Raji (cell line): ENCODE data around the gene SLX9.

Experiments
- POLR2A ChIP-seq: IDR thresholded peaks from 2 replicates; pipeline ENCODE4 v1.6.1; 2011; ENCODE audit warnings: low read depth, low read length, control low read depth; ENCODE audit not compliant: insufficient read depth

SLX9 gene

DNA sequence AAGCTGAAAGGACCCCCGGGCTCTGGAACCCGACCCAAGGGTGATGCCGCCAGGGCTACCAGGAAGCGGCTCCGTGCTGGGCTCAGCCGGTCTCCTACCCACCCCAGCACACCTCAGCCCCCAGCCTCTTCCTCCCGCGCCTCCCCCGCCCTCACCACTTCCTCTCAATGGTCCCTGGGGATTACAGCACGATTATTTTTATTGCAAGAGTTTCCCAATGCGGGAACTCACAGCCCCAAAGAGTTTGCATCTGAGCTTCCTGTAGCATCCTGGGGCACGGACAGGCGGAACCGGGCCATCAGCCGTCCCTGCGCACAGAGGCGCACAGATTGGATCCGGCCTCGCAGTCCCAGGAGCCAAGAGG, 8.7 kb upstream of the SLX9 start:
- no peak for TF ChIP-seq POLR2A

DNA sequence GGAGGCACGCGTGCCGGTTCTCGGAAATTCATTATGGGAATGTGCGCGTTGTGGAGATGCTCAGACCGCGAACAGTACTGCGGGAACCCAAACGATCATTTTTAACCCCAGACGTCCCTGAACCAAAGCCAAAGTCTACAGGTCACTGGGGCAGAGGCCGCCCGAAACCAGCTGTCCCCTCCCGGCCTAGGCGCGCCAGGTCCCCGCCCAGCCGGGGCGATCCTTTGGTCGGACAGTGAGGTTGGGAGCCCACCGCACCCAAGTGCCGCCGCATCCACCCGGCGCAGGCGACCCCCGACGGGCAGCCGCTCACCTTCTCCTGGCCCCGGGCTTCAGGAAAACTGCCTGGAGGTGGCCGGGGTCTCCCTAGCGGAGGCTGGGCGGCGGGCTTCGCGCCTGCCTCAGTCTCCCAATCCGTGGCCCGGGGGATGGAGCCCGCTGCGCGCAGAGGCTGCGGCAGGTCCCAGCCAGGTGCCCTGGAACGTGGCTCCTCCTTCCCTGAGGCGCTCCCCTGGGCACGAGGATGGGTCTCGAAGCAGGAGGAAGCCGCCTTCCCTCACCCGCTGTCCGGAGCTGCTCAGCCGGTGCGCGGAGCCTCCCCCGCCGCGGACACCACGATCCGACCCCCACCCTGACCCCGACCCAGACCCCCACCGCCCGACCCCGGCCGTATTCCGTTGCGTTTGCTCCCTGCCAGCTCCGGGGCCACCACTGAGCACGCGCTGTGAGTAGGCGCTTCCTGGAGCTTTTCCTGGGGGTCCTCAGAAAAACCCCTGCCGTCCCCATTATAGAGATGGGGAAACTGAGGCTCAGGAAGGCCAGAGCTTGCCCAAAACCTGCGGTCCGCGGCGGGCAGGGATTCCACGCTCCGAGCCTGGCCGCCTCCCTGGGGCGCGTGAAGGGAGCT, 8.1 kb upstream of the SLX9 start:
- no peak for TF ChIP-seq POLR2A

DNA sequence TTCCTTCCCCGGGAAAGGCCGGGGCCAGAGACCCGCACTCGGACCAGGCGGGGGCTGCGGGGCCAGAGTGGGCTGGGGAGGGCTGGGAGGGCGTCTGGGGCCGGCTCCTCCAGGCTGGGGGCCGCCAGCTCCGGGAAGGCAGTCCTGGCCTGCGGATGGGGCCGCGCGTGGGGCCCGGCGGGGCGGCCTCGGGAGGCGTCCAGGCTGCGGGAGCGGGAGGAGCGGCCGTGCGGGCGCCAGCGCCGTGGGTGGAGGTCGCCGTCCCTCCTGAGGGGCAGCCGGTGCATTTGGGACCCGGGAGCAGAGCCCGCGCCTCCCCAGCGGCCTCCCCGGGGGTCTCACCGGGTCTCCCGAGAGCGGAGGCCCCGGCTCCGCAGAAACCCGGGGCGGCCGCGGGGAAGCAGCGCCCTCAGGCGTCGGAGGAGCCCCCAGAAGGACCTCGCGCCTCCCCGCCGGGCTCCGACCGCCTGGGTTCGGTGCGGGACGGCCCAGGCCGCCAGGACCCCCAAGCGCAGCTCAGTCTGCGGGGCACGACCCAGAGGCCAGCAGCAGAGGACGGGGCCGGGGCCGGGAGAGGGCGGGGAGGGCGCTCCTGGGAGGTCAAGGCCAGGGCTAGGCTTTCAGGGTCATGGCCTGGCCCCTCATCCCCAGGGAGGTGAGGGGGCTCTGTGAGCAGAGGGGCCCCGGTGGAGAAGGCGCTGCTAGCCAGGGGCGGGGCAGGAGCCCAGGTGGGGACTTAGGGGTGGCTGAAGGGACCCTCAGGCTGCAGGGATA, 7.2 kb upstream of the SLX9 start:
- no peak for TF ChIP-seq POLR2A

DNA sequence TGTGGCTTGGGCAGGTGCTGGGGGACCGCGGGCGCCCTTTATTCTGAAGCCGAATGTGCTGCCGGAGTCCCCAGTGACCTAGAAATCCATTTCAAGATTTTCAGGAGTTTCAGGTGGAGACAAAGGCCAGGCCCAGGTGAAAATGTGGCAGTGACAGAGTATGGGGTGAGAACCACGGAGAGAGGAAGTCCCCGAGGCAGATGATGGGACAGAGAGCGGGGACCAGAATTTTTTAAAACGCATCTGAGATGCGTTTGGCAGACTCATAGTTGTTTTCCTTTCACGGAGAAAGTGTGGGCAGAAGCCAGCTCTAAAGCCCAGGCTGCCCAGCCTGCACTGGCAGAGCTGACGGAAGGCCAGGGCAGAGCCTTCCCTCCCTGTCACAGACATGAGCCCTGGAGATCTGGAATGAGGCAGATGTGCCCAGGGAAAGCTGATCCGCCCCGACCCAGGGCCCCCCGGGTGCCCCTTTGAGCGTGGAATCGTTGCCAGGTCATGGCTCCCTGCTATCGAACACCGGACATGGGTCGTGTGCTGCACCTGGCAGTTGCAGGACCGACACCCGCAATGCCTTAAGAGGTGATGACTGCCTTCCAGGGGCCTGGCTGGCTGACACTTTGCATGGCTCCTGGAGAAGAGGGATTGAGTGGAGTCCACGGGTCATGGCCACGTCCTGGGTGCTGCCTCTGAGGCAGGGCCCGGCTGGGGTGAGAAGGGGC, 6.5 kb upstream of the SLX9 start:
- no peak for TF ChIP-seq POLR2A

DNA sequence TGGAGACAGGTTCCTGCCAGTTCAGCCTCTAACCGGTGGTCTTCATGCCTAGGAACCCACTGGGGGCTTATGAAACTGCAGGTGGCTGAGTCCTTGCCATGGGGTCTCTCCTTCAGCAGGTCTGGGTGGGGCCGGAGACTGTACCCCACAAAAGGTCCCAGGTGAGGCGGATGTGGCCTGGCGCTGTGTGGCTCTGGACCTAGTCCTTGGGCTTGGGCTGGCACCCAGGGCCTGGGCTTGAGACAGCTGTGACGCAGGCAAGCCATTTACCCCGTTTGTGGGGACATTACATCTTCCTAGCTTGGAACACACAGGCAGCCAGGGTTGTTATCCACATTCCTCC, 5.9 kb upstream of the SLX9 start:
- no peak for TF ChIP-seq POLR2A

DNA sequence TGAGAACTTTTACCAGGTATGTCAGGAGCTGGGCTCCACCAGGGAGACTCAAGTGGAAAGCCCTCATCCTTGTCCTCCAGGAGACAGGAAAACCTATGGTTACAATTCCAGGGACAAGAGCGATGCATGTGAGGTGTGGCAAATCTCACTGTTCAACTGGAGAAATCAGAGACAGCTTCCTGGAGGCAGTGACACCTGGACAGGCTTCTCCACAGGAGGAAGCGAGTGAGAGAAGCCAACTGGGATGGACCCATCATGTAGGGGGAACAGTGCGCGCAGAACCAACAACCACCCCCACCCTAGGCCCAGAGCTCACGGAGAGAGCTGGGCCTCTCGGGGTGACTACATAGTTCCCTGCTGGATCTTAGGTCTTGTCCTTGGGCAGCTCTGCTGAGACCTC, 5.6 kb upstream of the SLX9 start:
- no peak for TF ChIP-seq POLR2A

DNA sequence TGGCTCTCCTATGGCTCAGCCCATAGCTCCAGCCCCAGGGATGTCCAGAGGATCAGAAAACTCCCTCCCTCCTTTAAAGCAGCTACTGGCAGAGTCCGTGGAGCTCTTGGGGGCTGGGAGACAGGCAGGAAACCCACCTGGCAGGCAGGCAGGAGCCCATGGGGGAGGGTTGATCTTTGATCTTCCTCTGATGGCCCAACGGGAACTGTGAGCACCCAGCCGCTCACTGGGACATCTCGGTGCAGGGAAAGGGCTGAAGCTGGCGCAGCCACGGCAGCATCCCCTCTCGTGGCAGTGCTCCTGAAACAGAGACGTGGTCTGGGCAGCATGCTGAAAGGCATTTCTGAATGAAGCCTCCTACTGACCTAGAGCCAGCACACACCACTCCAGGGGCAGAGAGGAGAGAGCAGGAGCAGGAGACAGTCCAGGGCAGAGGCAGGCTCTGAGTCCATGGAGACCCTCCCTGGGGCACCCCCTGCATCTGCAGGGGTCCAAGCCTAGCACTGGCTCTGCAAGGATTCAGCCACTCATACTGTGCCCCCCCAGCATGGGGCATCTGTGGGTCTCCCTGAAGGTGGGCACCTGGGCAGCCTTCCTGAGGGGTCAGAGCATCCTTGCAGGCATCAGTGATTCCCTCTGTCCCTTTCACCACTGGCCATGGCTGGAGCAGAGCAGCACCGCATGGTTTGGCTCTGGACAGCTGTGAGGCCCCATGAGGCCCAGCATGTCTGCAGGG, 4.9 kb upstream of the SLX9 start:
- no peak for TF ChIP-seq POLR2A

DNA sequence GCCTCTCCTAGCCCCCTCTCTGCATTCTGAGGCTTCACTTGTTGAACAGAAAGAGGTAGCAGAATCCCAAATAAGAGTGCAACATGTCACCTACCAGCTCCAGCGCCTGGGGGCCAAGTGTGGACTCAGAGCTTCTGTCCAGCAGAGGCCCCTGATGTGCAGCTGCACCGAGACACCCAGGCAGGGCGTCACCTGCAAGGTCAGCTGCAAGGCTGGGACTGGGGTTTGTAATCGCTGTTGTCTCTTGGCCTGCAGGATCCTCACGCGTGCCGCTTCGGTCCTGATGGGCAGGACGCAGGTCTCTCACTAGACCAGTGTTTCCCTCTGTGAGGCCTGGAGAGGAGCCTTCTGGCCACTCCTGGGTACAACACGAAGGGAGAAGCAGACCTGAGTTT, 4.3 kb upstream of the SLX9 start:
- no peak for TF ChIP-seq POLR2A

DNA sequence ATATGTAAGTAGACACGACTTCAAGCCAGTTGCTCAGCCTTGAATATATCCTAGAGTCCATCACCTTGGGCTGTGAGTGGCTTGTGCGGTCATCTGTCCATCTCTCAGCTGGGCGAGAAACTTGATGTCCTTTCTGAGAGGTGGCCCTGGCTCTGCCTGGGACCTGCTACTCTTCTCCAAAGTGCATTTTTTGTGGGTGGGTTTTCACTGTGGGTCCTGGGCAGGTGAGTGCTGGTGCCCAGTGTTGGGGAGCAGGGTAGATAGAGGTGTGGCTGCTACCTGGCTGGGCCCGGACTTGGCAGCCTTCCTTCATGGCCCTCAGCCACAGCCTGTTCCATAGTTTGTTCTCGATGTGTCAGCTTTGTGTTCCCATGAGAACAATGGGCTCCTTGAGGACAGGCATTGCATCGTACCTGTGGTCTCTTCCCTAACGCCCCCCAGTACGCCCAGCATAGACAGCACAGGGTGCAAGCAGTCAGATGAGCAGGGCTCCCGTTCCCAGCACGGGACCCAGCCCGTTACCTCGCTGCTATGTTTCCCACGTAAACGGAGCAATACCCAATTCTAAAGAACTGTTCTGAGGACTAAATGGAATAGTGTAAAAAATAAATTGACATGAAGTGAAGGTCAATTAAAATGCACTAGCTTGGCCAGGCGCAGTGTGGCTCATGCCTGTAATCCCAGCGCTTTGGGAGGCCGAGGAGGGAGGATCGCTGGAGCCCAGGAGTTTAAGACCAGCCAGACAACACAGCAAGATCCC, 877 bp upstream of the SLX9 start:
- no peak for TF ChIP-seq POLR2A

DNA sequence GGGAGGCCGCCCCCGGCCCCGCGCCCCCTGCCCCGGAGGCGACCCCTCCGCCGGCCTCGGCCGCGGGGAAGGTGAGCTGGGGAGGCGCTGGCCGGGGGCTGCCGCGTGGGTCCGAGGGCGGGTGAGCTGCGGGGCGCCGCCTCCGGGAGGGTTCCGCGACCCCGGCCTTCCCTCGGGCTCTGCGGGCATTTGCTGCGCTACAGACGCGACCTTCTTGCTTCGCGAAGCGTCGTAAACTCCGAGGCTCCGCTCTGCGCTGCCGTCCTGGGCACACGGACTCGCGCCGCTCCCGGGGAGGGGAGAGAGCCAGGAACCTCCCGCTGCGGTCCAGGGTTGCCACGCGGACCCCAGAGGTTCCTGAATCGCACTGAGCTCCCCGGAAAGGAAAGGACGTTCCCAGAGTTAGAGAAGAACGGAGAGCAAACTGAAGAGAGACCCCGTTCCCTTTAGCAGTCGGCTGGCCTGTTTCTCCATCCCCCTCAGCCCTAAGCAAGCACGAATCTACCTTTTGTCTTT, 345 bp downstream of the SLX9 start:
- TF ChIP-seq POLR2A, result no peak

DNA sequence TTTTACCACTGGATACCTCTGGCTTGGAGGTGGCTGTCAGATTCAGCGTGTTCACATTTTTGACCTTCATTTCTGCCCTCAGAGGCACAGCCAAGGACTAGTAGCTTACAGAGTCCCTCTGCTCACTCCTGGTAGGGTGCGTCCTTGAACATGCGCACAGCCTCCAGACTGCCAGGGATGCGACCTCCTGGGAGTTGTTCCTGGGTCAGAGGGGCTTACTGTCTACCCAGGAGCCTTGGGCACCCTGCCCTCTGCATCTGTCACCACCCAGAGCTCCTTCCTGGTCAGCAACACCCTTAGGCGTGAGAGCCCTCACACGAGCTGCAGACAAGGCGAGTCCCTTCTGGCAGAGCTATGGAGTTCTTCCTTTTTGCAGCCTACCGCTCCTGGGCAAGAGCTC, 1.7 kb downstream of the SLX9 start:
- TF ChIP-seq POLR2A, result no peak

DNA sequence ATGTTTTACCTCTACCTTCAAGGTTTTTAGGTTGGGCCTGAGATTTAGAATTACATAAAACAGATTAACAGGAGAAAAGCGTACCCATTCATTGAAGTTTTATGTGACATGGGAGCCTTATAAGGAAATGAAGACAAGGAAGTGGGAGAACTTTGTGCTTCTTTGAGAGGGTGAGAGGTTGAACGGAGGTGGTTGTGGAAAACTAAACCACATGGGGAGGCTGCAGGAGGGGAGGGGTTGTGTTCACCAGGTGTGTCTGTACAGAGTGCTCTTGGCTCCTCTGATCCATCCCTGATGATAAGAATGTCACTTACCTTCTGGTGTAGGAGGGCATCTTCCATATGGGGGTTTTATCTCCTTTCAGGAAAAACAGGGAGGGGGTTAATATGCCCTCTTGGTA, 2.7 kb downstream of the SLX9 start:
- no peak for TF ChIP-seq POLR2A

DNA sequence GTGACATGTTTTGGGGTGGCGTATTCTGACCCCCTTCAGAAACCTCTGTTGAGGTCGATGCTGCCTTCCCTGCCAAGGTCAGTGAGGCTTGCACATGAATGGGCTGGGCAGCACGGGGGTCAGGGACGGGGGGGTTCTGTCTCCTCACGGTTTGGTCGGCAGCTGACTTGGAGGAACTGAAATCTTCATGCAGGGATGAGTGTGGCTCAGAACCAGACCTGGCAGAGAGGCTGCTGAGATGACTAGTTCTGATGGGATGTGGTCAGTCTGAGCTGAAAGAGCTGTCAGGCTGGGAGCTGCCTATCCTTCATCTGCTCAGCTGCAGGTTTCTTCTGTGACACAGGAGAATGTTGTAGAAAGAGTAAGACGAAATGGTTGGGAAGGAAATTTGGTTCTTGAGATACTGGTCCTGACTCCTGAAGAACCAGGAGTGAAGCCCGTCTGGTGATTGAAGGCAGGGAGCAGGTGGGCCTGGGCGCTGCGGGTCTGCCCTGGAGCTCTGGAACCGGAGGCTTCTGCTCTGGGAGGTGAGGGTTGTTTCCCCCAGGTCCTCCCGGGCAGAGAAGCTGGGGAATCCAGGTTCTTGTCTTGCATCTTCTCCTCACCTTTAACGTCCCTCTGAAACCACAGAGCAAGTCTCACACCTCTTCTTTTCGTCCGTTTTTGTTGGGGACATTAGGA, 3.3 kb downstream of the SLX9 start:
- no peak for TF ChIP-seq POLR2A

DNA sequence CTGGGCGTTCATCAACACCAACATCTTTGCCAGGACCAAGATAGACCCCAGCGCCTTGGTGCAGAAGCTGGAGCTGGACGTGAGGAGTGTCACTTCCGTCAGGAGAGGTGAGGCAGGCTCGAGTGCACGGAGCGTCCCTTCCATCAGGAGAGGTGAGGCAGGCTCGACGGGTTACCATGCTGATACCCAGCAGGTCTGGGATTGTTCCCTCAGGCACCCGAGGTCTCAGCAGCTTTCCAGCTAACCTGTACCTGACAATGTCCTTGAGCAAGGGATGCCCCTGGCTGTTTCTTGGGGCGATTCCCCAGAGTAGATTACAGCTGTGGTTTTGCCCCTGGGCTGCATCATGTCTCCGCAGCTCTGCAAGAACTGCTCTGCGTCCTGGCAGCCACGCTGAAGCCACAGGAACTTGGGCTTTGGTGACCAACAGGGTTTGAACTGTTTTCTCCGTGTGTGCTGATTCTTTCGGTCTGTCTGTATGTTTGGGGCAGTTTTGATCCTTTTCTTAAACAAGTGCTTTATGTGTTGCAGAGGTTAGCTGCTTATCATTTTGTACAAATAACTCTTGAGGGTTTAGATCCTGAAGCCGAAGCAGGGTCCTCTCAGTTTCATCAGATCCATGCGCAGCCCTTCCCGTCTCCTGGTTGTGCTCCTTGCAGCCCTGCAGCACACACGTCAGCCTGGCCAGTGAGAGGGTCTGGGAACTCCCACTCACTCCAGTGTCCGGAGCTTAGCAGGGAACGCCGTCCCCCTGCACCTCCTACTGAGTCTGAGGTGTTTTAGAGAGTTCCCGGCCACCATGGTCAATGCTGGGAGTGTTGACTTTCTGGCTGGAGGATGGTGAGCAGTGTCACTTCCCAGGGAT, 4.1 kb downstream of the SLX9 start:
- TF ChIP-seq POLR2A, result no peak
